Activated CD4-positive, alpha-beta memory T cell treated with anti-CD3 and anti-CD28 coated beads, Interleukin-2, amount 10 ng/mL, durations not matched to agents 7 days and 5 days (primary cell): Measurements from ENCODE around the gene WRAP53. TPM values are rescaled to one million over a fixed set of nuclear protein-coding genes. Genes with fewer than 3 reads are reported as not detected.

Experiments
- CTCF ChIA-PET: fragments of 350-600 bp; sonication (Branson Sonifier 250); formaldehyde crosslinking; loops from one replicate; lab custom pipeline; 2021; ENCODE audit warnings: antibody characterized with exemption, inconsistent platforms; lab: Charles Lee
- POLR2A ChIA-PET: fragments of 350-600 bp; sonication (Branson Sonifier 250); formaldehyde crosslinking; loops from one replicate; lab custom pipeline; 2021; ENCODE audit warnings: antibody characterized with exemption; lab: Charles Lee
- DNase-seq: peaks from one replicate; pipeline ENCODE4 v3.0.0-alpha.2; 2020
- H3K27ac Mint-ChIP-seq: one replicate; pipeline ENCODE4 v1.8.0; 2021; ENCODE audit warnings: mild to moderate bottlenecking, mixed read lengths
- H3K27me3 Mint-ChIP-seq: one replicate; pipeline ENCODE4 v1.8.0; 2021; ENCODE audit warnings: mixed read lengths
- H3K36me3 Mint-ChIP-seq: one replicate; pipeline ENCODE4 v1.8.0; 2021; ENCODE audit warnings: low read depth, mixed read lengths
- H3K4me1 Mint-ChIP-seq: one replicate; pipeline ENCODE4 v1.8.0; 2021; ENCODE audit warnings: mixed read lengths
- H3K4me3 Mint-ChIP-seq: one replicate; pipeline ENCODE4 v1.8.0; 2021; ENCODE audit warnings: mild to moderate bottlenecking, mixed read lengths
- H3K9me3 Mint-ChIP-seq: one replicate; pipeline ENCODE4 v1.8.0; 2021; ENCODE audit warnings: mixed read lengths
- total RNA-seq, 2 experiments: library from RNA; stranded (reverse); gene quantifications; one replicate each; pipeline ENCODE4 v1.2.3, GENCODE V29; 2021

WRAP53 gene
- total RNA-seq, 2 experiments from 2014 or later, result 18.6 to 18.8 TPM

DNA sequence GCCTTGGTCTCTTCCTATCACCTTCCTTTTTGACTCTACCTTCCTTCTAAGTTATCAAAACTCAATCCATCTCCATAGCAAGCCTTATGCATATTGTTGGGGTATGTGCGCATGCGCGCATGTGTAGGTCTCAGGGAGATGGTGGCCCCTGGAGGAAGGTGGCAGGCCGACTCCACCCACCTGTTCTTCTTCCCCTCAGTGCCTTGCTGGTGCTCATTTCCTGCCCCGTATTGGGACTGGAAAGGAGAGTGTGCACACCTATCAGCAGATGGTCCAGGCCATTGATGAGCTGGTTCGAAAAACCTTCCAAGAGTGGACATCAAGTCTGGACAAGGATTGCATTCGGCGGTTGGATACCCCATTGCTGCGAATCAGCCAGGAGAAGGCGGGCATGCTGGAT, 54.5 kb downstream of the WRAP53 start:
- Mint-ChIP-seq H3K27me3 (peaks cover 25% of the 10 kb centered on the region), H3K4me3 (no peak overlapping the region), H3K4me1 (no peaks in the 10 kb centered on the region), H3K9me3 (no peaks in the 10 kb centered on the region), H3K27ac (no peak overlapping the region), H3K36me3 (no peaks in the 10 kb centered on the region)
- CTCF ChIA-PET, result interaction anchor here (0.7 to 2.2 kb wide), 9 partner anchors 14 to 314 kb away, joined by 3 to 12 read pairs (median 6); no protein-coding TSS in a partner anchor
- POLR2A ChIA-PET, result no interaction called here
- DNase-seq, result no peak

DNA sequence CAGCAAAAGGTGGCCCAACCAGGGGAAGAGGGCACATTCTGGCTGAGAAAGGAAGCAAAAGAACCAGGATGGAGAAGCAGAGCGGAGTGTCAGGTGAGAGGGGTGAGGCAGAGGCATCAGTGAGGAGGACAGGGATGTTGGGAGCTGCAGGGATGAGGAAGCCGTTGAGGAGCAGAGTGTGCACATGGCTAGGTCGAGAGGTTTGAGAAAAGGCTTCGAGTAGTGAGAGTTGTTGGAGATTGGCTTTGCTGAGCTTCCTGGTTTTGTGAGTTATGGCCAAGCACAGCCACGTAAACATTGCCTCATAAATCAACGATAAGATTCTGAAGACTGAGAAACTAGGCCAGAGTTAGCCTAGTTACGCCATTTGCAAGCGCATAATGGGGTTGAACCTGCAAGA, 56.1 kb downstream of the WRAP53 start:
- Mint-ChIP-seq H3K4me3 (no peak overlapping the region), H3K9me3 (no peaks in the 10 kb centered on the region), H3K27ac (no peak overlapping the region), H3K4me1 (no peaks in the 10 kb centered on the region), H3K27me3 (peaks cover 24% of the 10 kb centered on the region), H3K36me3 (no peaks in the 10 kb centered on the region)
- CTCF ChIA-PET, result interaction anchor here (0.6 to 1.9 kb wide), 9 partner anchors 12 to 297 kb away, joined by 3 to 12 read pairs (median 6); partner anchors contain the start of gene GUCY2D
- POLR2A ChIA-PET, result interaction anchor here (1.4 kb wide), 1 partner anchor 105 kb away, joined by 3 read pairs; no protein-coding TSS in a partner anchor
- DNase-seq, result no peak

DNA sequence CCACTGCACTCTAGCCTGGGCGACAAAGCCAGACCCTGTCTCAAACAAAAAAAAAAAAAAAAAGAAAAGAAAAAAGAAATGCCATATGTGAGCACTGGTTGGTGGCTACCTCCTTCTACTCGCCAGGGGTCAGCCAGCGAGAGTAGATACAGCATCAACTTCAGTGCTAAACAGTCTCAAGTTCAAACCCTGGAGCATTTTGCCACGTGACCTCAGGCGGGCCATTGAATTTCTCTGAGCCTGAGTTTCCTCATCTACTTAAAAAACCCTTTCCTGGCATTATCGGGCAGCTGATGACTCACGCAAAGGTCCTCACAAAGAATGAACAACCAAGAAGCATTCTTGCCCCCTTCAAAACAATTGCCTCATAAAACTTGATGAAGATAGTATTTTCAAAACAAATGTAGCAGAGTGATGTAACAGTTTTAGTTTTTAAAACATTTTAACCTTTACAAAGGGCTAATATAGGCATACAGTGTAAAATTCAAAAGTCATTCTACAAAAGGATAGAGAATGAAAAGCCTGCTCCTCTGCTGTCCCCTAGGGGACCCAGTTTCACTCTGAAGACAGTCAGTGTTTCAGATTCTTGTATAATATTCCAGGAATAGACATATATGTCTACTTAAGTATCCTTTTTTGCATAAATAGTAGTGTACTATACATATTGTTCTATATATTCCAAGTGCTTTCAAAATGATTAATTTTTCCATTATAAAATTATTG, 57.6 kb downstream of the WRAP53 start:
- Mint-ChIP-seq H3K27ac (no peak overlapping the region), H3K4me3 (no peak overlapping the region), H3K4me1 (no peaks in the 10 kb centered on the region), H3K9me3 (no peaks in the 10 kb centered on the region), H3K36me3 (no peaks in the 10 kb centered on the region), H3K27me3 (peaks cover 22% of the 10 kb centered on the region)
- CTCF ChIA-PET, result interaction anchor here (1.4 kb wide), 1 partner anchor 79 kb away, joined by 3 read pairs; no protein-coding TSS in a partner anchor
- POLR2A ChIA-PET, result no interaction called here
- DNase-seq, result no peak

DNA sequence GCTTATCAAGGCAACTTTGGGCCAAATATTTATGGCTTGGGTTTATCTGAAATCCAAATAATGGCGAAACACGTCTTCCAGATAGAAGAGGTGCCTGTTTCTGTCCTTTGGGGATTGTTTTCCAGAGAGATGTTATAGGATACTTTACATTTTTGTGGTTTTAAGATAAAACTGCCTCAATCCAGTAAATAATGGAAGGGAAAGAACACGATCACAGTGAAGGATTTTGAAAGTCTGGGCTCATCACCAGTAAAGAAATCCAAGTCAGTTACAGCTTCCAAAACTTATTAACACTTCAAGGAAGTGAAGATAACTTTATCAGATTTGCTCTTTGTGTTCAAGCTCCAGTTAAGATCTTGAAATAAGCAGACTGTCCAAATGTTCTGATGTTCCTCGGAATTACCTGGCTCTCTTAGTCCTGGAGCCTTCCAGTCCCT, 59.4 kb downstream of the WRAP53 start:
- peaks cover 22% of the 10 kb centered on the region for H3K27me3 Mint-ChIP-seq
- H3K4me1 Mint-ChIP-seq, result no peaks in the 10 kb centered on the region
- no peak for DNase-seq
- H3K36me3 Mint-ChIP-seq, result no peaks in the 10 kb centered on the region
- no peaks in the 10 kb centered on the region for H3K9me3 Mint-ChIP-seq
- H3K27ac Mint-ChIP-seq, result no peak overlapping the region
- ChIA-PET CTCF (no interaction called here), POLR2A (no interaction called here)
- no peak overlapping the region for H3K4me3 Mint-ChIP-seq

DNA sequence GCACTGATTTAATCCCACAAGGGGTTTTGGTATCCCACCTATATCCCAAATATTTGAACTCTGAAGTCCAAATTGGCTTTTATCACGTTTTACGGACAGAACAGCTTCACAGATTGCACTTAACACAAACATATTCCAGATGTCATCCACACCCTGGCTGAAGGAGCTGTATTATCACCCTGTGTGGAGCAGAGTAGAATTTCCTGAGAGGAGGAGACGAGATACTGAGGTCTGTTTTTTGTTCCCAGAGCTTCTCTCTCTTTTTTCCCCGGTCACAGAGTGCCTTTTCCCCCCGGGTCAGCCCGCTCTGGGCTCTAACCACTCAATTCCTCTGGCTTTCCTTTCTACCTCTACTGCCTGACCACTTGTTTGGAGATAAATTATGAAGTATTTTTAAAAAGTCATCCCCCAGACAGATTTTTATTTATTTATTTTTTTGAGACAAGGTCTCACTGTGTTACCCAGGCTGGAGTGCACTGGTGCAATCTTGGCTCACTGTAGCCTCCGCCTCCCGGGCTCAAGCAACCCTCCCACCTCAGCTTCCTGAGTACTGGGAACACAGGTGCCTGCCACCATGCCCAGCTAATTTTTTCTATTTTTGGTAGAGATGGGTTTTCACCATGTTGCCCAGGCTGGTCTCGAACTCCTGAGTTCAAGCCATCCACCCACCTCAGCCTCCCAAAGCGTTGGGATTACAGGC, 59.9 kb downstream of the WRAP53 start:
- POLR2A ChIA-PET, result no interaction called here
- peaks cover 22% of the 10 kb centered on the region for H3K27me3 Mint-ChIP-seq
- no peak overlapping the region for H3K27ac Mint-ChIP-seq
- no peak for DNase-seq
- CTCF ChIA-PET, result interaction anchor here (0.6 to 0.7 kb wide), 2 partner anchors 112 to 844 kb away, joined by 3 read pairs; no protein-coding TSS in a partner anchor
- no peak overlapping the region for H3K4me3 Mint-ChIP-seq
- H3K36me3 Mint-ChIP-seq, result no peaks in the 10 kb centered on the region
- no peaks in the 10 kb centered on the region for H3K4me1 Mint-ChIP-seq
- H3K9me3 Mint-ChIP-seq, result no peaks in the 10 kb centered on the region

DNA sequence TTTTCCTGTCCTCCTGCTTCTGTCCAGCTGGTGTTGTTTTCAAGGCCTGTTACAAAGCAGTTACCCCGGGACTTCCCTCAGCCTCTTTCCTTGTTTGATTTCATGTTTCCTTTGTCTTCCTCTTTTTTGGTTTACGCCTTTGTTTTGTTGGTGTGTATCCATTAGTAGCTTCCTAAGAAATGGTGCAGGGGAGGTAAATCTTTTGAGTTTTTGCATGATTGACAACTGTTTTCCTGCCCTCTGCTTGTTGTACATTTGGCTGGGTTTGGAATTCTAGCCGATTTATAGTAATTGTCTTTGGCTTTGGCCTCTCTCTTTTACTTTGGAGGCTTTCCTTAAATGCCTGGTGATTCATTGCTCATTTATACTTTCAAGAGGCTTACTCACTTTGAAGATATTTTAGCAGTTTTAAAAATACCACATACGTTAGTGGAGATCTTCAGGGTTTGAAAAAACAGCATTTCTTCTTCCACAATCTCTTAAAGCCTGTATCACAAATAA, 62.1 kb downstream of the WRAP53 start:
- ChIA-PET POLR2A (no interaction called here), CTCF (no interaction called here)
- no peak for DNase-seq
- H3K27ac Mint-ChIP-seq, result no peak overlapping the region
- no peaks in the 10 kb centered on the region for H3K9me3 Mint-ChIP-seq
- H3K36me3 Mint-ChIP-seq, result no peaks in the 10 kb centered on the region
- H3K4me1 Mint-ChIP-seq, result peaks cover 5% of the 10 kb centered on the region
- peaks cover 22% of the 10 kb centered on the region for H3K27me3 Mint-ChIP-seq
- H3K4me3 Mint-ChIP-seq, result no peak overlapping the region

Other genes starting within 250 kb of the WRAP53 start
- 10 to 100 TPM in 1 of 2 experiments, 1 to 10 TPM in 1; 8.9 to 10.8 TPM for gene FGF11, start 249.0 kb upstream of the WRAP53 start, total RNA-seq
- 10 to 100 TPM; 13.0 to 14.6 TPM for gene CHRNB1, start 243.4 kb upstream of the WRAP53 start, total RNA-seq
- gene ZBTB4, start 208.8 kb upstream of the WRAP53 start, total RNA-seq, result 10 to 100 TPM; 27.4 to 27.9 TPM
- gene SLC35G6, start 207.0 kb upstream of the WRAP53 start, total RNA-seq, result not detected
- gene POLR2A, start 204.1 kb upstream of the WRAP53 start, total RNA-seq, result 100 to 1,000 TPM; 169 to 172 TPM
- gene TNFSF12, start 139.4 kb upstream of the WRAP53 start, total RNA-seq, result 10 to 100 TPM; 79.8 to 86.7 TPM
- 1 to 10 TPM; 1.8 to 2.0 TPM for gene TNFSF13, start 129.7 kb upstream of the WRAP53 start, total RNA-seq
- 10 to 100 TPM; 37.6 to 39.9 TPM for gene SENP3, start 126.6 kb upstream of the WRAP53 start, total RNA-seq
- 10 to 100 TPM; 34.5 to 36.0 TPM for gene CD68, start 108.8 kb upstream of the WRAP53 start, total RNA-seq
- 10 to 100 TPM; 54.1 to 58.6 TPM for gene MPDU1, start 104.6 kb upstream of the WRAP53 start, total RNA-seq
- gene SOX15, start 98.4 kb upstream of the WRAP53 start, total RNA-seq, result under 1 TPM; 0.30 to 0.40 TPM
- 10 to 100 TPM; 30.4 to 31.2 TPM for gene FXR2, start 73.6 kb upstream of the WRAP53 start, total RNA-seq
- gene SAT2, start 60.7 kb upstream of the WRAP53 start, total RNA-seq, result 10 to 100 TPM; 36.2 to 37.9 TPM
- not detected for gene SHBG, start 58.3 kb upstream of the WRAP53 start, total RNA-seq
- under 1 TPM; 0.25 to 0.50 TPM for gene ATP1B2, start 37.6 kb upstream of the WRAP53 start, total RNA-seq
- gene TP53, start 987 bp upstream of the WRAP53 start, total RNA-seq, result 100 to 1,000 TPM; 123 TPM
- gene EFNB3, start 16.7 kb downstream of the WRAP53 start, total RNA-seq, result not detected
- gene DNAH2, start 29.3 kb downstream of the WRAP53 start, total RNA-seq, result not detected
- gene KDM6B, start 145.7 kb downstream of the WRAP53 start, total RNA-seq, result 10 to 100 TPM; 20.9 to 23.7 TPM
- gene TMEM88, start 166.6 kb downstream of the WRAP53 start, total RNA-seq, result 1 to 10 TPM in 1 of 2 experiments, under 1 TPM in 1; 0.78 to 1.5 TPM
- 10 to 100 TPM; 69.8 to 76.9 TPM for gene NAA38, start 169.1 kb downstream of the WRAP53 start, total RNA-seq
- 1 to 10 TPM; 5.3 to 7.5 TPM for gene CYB5D1, start 169.5 kb downstream of the WRAP53 start, total RNA-seq
- 100 to 1,000 TPM; 127 to 131 TPM for gene CHD3, start 200.3 kb downstream of the WRAP53 start, total RNA-seq
- gene RNF227, start 227.8 kb downstream of the WRAP53 start, total RNA-seq, result 1 to 10 TPM; 3.6 to 3.7 TPM
- 1 to 10 TPM; 7.7 to 8.4 TPM for gene KCNAB3, start 241.4 kb downstream of the WRAP53 start, total RNA-seq
- 100 to 1,000 TPM; 238 to 244 TPM for gene TRAPPC1, start 243.5 kb downstream of the WRAP53 start, total RNA-seq
- gene CNTROB, start 243.7 kb downstream of the WRAP53 start, total RNA-seq, result 10 to 100 TPM; 58.8 to 64.6 TPM